NCI-H1105 treated with DMSO at 0.1 percent for 48 hours (cell line): ENCODE measurements around the gene MAP3K8.
"Not testable (repeated sequence)": the region's sequence is repeated elsewhere in the genome, so short reads cannot be mapped to it uniquely, and the experiment has no call there.

Source experiments
- DNase-seq: peaks from one replicate; lab custom pipeline; 2025; lab: John Stamatoyannopoulos, UW

Gene MAP3K8

DNA sequence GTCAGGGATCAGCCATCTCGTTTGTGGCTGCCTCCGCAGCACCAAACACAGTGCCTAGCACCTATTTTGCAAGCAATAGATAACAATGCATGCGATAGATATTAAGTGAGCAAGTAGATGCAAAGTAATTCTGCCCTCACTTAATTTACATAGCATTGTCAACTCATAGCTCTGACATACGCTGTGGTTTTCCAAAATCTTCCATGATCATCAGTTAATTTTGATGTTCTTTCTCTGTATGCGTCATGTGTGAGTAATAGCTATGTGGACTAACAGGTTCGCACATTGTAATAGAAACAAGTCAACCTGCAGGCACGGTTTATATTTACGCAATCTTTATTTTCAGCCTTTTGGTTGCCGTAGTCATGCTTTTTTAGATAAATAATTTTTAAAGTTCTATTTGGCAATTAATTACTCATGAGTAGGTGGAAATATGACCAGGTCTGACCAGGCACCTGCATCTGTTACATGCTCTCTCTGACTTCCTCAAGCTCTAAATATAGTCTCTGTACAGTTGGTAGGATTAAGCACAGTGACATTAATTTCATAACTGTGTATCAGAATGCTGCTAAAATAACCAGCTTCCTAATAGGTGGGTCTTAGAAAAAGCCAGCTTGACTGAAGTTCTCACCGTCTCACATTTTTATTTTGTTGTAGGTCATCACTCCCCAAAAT lies 13.3 kb downstream of the MAP3K8 start:
- DNase-seq = no peak

DNA sequence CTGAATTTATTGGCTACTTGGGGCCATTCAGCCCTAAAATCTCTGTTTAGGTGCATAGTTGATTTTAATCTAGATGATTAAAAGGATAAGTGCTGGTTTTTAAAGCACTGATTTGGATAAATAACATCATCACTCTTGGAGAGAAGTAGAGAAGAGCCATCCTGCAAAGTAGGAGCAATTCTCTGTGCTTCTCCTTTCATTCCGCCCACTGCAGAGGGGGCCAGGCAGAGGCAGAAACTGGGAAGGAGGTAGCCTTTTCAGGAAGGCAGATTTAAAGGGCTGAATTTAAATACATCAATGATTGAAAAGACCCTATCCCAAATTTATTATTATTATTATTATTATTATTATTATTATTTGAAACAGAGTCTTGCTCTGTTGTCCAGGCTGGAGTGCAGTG lies 14.1 kb downstream of the MAP3K8 start:
- no peak for DNase-seq

DNA sequence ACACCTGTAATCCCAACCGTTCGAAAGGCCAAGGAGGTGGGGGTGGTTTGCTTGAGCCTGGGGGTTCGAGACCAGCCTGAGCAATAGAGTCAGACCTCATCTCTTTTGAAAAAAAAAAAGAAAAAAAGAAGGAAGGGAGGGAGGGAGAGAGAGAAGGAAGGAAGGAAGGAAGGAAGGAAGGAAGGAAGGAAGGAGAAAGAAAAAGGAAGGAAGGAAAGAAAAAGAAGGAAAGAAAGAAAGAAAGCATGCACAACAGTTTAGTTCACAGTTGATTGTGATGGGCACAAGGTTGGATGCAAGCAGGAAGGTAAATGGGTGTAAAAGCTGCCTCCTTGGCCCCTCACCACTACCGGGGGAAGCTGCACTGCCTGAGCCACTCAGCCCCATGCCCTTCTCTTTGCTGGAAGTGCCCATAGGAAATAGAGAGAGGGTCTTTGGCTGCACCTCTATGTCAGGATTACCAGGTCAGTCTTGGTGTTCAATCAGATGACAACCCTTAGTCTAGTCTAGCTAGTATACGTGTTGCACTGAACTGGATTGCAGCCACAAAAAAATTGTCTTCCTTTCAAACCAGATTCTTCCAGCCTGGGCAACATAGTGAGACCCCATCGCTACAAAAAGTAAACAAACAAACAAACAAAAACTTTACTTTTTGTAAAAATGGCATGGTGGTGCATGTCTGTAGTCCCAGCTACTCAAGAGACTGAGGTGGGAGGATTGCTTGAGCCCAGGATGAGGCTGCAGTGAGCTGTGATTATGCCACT lies 20.0 kb downstream of the MAP3K8 start:
- DNase-seq = no peak

DNA sequence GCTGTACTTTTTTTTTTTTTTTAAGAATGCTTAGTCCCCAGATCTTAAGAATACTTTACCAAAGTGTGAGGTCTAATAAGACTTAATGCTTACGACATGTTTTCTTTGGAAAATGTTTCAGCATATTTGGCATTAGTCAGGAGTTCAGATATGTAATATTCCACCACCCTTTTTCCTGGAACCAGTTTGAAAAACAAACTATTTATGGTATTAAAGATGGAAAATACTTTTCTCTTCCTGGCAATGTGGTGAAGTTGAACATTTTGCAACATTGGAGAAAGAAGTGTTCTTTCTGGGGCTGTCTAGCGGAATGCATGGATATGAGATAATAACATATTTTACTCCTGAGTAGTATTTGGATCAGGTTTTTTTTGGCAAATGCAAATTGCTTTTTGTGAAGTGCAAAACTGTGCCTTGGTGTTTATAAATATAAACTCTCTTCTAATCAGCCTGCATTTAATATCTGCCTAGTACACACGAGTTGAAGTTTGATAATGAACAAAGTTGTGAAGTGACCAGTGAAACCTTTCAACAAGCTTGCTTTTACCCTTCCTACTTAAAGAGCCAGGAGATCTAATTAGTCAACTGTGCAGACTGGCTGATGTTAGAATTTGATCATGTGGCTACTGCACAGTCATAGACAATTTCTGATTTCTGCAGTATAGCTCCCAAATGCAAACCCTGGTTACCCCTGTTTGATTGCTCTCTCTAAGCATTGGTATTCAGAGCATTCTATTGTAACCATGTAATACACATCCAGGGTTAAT lies 20.9 kb downstream of the MAP3K8 start:
- no peak for DNase-seq

DNA sequence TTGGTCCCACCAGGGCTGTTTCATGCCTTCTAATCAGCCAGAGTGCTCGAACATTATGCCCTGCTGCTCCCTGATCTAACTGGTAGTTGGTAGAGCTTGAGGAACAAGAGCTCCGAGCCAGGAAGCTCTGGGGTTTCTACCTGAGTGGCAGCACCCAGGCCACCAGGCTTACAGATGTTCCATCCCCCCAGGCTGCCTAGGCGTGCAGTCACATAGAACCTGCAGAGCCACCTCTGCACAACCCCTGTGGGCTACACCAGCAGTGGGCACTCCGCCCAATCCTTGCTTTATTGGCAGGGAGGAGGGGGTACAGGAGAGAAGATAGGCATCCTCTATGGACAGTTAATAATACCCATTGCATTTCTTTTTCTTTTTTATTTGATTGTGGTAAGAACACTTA lies 21.8 kb downstream of the MAP3K8 start:
- no peak for DNase-seq

DNA sequence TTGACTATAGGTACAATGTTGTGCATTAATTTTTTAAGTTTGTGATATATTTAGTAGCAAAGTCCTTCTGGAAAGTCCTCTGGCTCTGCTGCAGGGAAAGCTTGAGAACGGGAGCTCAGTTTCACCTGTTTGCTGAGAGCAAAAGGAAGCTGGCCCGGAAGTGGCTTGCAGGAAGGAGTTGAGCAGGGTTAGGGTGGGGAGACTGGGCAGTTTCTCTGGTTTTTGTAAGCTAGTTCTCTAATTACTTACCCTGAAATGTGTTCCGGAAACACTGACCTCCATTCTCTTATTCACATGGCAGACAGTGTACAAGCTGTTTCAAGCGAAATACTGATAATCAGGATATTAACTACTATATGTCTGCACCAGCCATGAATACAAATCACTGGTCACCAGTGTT lies 22.3 kb downstream of the MAP3K8 start:
- DNase-seq = no peak

DNA sequence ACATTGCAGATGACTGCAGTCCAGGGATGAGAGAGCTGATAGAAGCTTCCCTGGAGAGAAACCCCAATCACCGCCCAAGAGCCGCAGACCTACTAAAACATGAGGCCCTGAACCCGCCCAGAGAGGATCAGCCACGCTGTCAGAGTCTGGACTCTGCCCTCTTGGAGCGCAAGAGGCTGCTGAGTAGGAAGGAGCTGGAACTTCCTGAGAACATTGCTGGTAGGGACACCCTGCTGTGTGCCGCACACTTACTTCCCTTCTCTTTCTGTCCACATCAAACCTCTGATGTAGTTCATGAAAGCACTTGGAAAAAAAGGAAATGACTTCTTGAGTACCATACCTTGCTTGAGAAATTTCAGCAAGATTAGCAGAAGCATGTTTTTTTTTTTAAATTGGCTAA lies 25.3 kb downstream of the MAP3K8 start:
- DNase-seq = no peak

DNA sequence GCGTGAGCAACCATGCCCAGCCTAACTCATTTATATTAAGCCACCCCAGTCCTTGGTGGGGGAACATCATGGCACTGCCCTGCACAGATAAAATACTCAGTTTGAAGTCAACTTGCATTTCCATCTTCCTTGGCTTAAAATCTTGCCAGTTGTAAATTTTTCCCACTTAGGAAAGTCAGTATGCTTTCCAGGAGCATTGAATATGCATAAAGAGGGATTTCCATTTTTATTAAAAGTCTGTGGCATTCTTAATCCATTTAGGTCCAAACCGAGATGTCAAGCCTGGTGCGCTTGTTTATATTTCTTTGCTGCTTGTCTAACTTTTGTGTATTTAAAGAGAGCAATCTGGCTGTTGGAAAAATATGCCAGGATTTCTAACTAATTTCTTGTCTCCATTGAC lies 26.1 kb downstream of the MAP3K8 start:
- DNase-seq = no peak

DNA sequence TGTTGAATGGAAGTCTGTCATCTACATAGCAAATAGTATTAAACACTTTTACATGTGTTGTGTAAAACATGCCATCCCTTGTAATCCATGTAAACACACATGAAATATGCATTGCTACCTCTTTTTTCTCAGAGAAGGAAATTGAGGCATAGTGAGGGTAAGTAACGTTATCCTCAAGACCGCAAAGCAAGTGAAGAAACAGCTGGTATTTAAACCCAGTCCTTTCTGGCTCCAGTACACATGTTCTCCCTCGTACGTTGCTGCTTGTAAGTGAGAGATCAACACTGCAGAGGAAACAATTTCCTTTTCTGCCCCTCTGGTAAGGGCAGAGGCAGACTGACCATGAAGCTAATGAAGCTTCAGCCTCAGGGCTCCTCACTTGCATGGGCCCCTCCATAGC lies 28.5 kb downstream of the MAP3K8 start:
- DNase-seq = no peak

DNA sequence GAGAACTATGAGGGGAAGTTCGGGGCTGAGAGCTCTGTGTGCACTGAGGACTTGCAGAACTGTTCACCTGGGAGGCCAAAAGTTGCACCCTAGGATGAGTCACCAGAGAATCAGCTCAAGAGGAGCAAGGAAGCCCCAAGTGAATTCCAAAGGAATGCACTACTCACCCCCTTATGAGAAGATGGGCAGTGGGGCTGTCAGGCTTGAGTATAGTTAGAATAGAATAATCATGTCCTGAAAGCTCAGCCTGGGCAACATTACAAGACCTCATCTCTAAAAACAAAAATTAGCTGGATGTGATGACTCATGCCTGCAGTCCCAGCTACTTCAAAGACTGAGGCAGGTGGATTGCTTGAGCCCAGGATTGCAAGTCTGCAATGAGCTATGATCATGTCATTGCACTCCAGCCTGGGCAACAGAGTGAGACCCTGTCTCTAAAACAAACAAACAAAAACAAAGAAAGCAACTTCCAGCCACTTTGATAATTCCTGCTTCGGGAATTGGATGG lies 30.0 kb downstream of the MAP3K8 start:
- DNase-seq = no peak

DNA sequence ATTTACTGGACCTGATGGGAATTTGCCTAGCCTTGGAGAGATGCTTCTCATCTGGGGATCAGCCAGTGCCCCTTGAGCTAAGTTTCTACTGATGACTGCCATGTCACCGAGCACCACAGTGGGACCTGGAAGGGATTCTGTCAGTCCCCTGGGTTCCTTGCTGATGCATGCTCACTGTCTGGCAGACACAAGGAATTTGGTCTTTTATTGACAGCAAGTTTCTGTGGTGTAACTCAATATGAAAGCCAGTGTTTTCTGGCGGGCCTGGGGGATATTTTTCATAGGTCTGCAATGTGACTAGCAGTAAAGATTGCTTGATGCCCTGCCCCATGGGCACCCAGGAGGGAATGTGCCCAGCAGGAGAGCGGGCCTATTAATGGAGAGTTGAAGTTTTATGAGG lies 30.7 kb downstream of the MAP3K8 start:
- DNase-seq = no peak

DNA sequence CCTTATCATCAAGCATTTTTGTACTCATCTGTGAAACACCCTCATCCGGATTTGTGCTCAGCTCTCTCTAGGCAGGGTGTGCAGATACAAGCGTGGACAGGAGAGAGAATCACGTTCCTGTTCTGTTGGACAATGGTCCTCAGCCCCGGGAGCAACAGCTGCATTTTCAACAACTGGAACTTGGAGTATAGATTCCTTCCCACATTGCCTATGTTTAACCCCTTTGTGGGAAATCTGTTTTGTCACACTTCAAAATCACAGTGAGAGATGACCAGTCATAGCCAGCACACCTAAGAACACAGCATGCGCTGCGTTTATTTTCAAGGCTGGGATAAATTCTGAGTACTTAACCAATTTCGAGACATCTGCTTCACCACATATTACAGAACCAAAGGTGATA lies 32.5 kb downstream of the MAP3K8 start:
- DNase-seq = no peak

DNA sequence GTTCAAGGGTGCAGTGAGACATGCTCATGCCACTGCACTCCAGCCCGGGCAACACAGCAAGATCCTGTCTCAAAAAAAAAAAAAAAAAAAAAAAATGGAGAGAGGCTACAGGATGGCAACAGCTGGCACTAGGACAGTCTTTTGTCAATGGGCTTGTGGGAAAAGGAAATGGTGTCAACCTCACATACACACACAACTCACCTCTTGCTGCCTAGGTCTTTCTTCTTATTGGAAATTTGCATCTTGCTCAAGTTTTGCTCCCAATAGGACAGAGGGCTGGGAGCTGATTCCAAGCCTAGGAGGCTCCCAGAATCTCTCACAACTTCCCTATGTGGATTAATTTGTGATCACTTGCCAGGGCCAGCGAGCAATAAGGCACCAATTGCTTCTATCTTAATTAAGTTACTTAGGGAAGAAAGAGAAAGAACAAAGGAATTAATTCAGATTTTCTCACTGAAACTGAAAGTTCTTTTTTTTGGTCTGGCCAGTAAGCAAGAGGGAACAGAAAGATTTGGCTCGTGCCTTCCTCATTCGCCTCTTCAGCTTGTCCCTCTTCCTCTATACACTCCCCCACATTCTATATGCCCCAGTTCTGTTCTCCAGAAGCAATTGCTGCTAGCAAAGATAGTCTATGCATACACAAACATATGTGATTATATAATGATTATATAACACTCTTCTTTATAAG lies 33.8 kb downstream of the MAP3K8 start:
- DNase-seq = no peak

DNA sequence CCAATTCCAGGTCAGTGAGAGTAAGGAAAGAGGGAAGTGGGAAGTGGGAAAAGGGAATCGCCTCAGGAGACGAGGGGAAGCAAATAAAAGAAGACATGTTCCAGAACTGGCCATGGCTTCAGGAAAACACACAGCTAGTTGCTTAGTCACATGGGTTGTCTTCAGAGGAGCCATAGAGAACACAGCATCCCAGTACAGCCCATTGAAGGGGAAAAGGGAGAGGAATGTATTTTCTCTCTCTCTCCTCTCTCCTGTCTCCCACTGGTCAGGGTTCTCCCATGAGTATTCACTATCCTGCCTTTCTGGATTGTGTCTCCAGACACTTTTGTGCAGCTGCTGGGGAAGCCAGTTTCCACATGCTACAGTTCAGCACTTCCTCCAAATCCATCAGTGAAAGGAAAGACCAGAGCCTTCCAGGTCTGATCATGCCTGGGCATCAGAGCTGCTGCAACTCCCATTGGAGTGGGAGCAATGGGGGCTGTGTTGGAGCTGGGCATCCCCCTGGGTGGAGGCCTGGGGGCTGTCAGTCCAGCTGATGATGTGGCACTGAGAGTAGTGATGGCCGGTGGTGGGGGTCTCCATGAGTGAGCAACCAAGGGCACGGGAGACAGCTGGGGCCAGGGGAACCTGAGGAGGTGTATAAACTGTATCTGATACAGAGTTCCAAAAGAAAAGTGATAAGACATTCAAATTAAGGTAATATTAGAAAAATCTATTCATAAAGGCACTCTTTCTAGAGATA lies 38.6 kb downstream of the MAP3K8 start:
- DNase-seq = no peak

DNA sequence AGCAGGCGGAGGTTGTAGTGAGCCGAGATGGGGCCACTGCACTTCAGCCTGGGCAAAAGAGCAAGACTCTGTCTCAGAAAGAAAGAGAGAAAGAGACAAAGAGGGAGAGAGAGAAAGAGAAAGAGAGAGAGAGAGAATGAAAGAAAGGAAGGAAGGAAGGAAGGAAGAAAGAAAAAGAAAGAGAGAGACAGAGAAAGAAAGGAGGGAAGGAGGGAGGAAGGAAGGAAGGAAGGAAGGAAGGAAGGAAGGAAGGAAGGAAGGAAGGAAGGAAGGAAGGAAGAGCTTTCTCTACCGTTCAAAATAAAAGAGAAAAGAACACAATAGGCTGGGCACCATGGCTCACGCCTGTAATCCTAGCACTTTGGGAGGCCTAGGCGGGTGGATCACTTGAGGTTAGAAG lies 41.5 kb downstream of the MAP3K8 start:
- DNase-seq = not testable (repeated sequence)

DNA sequence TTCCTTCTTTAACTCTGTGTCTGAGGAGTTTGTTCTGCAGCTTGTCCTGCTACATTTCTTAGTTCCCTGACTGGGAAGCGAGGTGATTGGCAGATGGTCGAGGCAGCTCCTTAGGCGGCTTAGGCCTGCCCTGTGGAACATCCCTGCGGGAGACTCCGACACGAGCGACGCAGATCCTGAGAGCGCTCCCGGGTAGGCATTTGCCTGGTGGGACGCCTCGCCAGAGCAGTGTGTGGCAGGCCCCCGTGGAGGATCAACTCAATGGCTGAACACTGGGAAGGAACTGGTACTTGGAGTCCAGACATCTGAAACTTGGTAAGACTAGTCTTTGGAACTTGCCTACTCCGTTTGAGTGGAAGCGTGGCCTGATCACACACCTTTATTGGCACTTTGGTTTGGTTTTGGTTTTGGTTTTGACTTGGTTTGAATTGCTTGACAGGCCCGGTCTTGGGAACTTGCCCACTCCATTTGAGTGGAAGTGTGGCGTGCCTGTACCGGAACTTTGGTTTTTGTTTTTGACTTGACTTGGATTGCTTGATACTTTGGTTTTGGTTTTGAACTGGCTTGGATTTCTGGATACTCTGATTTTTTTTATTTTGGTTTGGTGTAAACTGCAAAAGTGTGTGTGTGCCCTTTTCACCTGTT lies 42.6 kb downstream of the MAP3K8 start:
- no peak for DNase-seq

DNA sequence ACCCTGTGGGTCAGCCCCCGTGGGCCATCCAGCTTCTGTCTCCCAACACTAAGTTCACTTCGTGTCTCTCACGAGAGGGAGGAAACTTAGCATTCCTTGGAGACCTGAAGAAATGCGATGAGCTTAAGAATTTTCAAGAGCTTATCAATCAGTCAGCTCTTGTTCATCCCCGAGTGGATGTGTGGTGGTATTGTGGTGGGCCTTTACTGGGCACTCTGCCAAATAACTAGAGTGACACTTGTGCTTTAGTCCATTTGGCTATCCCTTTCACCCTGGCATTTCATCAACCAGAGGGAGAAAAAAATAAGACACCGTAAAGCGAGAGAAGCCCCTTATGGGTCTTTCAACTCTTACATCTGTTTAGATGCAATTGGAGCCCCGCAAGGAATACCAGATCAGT lies 45.5 kb downstream of the MAP3K8 start:
- DNase-seq = not testable (repeated sequence)

DNA sequence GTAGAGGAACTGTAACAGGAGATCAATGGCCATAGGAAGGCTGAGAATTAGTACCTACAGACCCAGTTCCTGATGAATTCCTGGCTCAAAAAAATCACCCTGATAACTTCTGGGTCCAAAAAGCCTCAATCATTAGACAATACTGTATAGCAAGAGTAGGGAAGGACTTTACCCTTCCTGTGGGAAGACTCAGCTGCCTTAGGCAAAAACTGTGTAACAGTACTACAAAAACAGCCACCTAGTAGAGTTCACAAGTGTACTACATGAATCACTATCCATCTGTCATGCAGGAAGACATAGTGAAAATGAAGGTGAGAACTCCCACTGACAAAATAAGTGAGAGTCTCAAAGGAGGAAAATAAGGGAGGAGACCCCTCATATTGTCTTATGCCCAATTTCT lies 47.6 kb downstream of the MAP3K8 start:
- no peak for DNase-seq

DNA sequence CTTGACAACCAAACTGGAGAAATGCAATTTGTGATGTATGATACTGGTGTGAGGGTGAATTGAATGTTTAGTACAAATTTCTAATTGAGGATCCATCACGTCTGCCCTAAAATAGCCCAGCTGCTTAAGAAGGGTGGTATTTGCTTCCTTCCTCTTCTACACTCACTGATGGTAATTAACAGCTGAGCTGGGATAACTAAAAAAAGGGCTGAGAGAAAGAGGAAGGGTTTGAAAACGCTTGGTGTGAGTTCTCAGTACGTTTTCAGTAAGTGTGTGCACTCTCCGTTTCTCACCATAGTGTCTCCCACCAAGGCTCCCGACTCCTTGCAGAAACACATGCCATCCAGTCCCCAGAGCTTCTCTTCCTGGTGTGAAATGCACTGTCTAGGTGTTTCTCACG lies 54.3 kb downstream of the MAP3K8 start:
- DNase-seq = no peak

DNA sequence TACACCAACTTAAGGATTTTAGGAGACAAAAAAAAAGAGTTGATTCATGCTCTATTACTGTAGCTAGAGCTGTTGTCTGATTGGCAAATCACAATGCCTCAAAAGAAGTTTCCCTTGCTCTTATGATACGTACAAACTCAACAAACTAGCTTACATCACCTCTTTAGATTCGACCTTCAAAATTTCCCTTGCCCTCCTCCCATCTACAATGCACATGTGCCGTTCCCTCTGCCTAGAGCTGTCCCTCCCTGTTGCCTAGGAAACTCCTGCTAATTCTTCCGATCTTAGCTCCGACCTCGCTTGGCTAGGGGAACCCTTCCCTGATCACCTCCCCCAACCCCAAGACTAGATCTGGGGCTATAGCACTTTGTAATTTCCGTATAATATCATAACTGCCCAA lies 55.4 kb downstream of the MAP3K8 start:
- no peak for DNase-seq
